Measurements from ENCODE around the gene WDR82.

DNA sequence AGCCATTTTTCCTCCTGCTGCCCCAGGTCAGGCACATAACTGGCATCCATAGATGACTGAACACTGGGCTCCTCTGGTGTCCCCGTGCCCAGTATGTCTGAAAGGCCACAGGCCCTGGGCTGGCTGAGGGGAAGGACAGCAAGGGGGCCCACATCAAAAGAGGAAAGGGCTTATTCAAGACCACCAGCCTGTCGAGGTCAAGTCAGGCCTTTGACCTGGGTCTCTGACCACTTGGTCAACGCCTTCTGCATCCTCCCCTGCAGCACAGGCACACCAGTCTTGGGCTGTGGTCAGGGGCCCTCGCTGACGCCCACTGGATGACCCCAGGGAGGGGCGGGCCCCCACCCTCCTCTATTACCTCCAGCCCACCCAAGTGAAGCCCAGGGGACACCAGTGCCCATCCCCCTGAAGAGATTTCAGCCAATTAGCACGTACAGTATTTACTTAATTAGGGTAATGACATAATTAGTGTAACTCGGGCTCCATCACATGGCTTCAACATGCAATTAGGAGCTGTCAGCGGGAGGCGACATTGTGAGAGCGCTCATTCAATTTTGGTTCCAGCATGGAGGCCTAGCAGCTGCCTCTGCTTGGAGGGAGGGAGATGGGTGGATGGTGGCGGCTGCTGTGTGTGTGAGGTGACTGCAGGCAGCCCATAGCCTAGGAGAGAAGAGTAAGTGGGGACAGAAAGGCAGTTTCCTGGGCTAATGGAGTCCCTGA, 24.1 kb upstream of the WDR82 start:
- TF ChIP-seq, protein P1, sequence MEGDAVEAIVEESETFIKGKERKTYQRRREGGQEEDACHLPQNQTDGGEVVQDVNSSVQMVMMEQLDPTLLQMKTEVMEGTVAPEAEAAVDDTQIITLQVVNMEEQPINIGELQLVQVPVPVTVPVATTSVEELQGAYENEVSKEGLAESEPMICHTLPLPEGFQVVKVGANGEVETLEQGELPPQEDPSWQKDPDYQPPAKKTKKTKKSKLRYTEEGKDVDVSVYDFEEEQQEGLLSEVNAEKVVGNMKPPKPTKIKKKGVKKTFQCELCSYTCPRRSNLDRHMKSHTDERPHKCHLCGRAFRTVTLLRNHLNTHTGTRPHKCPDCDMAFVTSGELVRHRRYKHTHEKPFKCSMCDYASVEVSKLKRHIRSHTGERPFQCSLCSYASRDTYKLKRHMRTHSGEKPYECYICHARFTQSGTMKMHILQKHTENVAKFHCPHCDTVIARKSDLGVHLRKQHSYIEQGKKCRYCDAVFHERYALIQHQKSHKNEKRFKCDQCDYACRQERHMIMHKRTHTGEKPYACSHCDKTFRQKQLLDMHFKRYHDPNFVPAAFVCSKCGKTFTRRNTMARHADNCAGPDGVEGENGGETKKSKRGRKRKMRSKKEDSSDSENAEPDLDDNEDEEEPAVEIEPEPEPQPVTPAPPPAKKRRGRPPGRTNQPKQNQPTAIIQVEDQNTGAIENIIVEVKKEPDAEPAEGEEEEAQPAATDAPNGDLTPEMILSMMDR (IDR thresholded peaks at IDR 0.05; ENCODE audit: insufficient read depth, low read length), result no peak
- TF ChIP-seq POLR2AphosphoS5 (IDR thresholded peaks at IDR 0.05; ENCODE audit: low read depth), result no peak
- TF ChIP-seq, protein P2, sequence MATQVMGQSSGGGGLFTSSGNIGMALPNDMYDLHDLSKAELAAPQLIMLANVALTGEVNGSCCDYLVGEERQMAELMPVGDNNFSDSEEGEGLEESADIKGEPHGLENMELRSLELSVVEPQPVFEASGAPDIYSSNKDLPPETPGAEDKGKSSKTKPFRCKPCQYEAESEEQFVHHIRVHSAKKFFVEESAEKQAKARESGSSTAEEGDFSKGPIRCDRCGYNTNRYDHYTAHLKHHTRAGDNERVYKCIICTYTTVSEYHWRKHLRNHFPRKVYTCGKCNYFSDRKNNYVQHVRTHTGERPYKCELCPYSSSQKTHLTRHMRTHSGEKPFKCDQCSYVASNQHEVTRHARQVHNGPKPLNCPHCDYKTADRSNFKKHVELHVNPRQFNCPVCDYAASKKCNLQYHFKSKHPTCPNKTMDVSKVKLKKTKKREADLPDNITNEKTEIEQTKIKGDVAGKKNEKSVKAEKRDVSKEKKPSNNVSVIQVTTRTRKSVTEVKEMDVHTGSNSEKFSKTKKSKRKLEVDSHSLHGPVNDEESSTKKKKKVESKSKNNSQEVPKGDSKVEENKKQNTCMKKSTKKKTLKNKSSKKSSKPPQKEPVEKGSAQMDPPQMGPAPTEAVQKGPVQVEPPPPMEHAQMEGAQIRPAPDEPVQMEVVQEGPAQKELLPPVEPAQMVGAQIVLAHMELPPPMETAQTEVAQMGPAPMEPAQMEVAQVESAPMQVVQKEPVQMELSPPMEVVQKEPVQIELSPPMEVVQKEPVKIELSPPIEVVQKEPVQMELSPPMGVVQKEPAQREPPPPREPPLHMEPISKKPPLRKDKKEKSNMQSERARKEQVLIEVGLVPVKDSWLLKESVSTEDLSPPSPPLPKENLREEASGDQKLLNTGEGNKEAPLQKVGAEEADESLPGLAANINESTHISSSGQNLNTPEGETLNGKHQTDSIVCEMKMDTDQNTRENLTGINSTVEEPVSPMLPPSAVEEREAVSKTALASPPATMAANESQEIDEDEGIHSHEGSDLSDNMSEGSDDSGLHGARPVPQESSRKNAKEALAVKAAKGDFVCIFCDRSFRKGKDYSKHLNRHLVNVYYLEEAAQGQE (IDR thresholded peaks at IDR 0.05; ENCODE audit: insufficient replicate concordance, low read depth), result no peak
- TF ChIP-seq GABPA (IDR thresholded peaks at IDR 0.05; ENCODE audit: low read depth), result no peak
